Gastroesophageal sphincter (tissue), 3 donors: Measurements from ENCODE around the gene LOXHD1.

Experiments
- CTCF ChIP-seq, 4 experiments: fragments of 200-600 bp in 2 of 4; fragments of 450-650 bp in 2 of 4; sonication (generic) in 1 of 4; IDR thresholded peaks; one replicate each; pipeline ENCODE4 v1.5.1; 2017 to 2019; ENCODE audit warnings: antibody characterized with exemption in 4 of 4, mild to moderate bottlenecking in 2 of 4, moderate library complexity in 2 of 4
- EP300 ChIP-seq: sonication (generic); formaldehyde crosslinking; IDR thresholded peaks from one replicate; pipeline ENCODE4 v1.6.1; 2017; ENCODE audit warnings: antibody characterized with exemption, mild to moderate bottlenecking
- POLR2A ChIP-seq, 2 donors: fragments of 450-650 bp; IDR thresholded peaks; one replicate each; pipeline ENCODE4 v1.6.1; 2017; ENCODE audit warnings: antibody characterized with exemption in 2 of 2, mild to moderate bottlenecking in 2 of 2, moderate library complexity in 1 of 2
- POLR2AphosphoS5 ChIP-seq: sonication (generic); formaldehyde crosslinking; IDR thresholded peaks from one replicate; pipeline ENCODE4 v1.6.1; 2017; ENCODE audit warnings: antibody characterized with exemption

GRCh38 chr18:46601141-46601805 lies 55.7 kb downstream of the LOXHD1 start:
- TF ChIP-seq POLR2AphosphoS5 (no peak), CTCF (IDR thresholded peaks at IDR 0.05) (no peak), POLR2A (IDR thresholded peaks at IDR 0.05) (no peak), EP300 (no peak)
